HL-60/S4 treated with phorbol 12-myristate 13-acetate at 8.2 ng/mL for 4 days and 3 days (cell line): ENCODE results near the gene SCN1B.

Experiments
- in situ Hi-C: fragments of 300-500 bp; cut with MboI; formaldehyde crosslinking; loops from 2 replicates; pipeline ENCODE4 v1.15.0; 2022; ENCODE audit warnings: low sequenced_read_pairs

SCN1B gene

DNA sequence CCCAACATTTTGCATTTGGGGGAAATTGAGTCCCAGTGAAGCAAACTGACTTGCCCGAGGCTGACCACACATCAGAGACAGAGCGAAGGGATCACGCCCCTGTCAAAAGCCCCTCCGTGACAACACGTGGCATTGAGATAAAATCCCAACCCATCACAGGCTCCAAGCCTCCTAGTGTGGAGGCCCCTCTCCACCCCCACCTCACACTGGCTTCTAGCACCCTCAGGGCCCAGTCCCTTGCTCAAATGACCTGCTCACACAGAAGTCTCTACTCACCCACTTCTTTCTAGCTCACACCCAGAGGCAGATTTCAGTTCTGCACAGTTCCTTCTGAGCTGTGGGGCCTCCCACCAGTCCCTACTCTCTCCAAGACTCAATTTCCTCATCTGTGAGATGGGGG is 21.5 kb downstream of the SCN1B start:
- in situ Hi-C loops = no loop called here

DNA sequence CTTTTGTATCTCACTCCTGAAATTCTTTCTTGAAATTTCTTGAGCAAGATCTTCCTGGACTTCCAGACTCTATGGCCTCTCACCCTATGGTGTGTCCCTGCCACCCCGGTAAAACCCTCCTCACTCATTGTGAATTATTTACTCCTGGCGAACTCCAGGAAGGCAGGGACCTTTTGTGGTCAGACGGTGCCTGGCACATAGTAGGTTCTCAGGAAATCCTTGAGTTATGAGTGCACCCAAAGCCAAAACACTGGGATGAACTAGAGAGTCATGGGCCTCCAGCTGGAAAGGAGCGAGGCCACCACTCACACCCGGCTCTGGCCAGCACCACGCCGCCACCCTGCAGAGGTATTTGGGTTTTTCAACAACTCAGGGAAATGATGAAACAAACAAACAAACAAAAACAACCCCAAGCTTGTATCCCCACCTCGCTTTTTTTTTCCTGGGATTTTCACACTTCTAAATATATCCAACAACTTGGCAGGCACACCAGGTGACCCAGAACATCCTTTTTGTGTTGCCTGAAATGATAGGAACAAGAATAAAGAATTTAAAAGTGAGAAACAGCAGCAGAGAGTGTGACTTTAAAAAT is 22.4 kb downstream of the SCN1B start:
- in situ Hi-C loops = no loop called here

DNA sequence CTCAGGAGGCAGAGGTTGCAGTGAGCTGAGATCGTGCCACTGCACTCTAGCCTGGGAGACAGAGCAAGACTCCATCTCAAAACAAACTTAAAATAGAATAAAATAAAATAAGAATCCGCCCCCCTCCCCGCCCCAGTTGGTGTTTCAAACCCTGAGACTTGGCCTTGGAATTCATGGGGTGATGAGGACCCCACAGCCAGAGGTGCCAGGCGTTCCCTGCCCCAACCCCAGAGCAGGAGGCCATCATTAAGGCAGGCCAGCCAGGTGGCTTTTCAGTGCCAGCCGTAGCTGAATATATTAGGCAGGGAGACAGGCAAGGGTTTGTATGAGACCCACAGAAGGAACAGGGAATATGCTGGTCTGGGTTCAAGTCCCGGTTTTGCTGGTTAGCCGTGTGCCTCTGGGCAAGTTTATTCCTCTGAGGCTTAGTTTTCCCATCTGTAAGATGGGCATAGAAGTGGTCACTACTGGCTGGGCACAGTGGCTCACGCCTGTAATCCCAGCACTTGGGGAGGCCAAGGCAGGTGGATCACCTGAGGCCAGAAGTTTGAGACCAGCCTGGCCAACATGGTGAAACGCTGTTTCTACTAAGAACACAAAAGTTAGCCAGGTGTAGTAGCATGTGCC is 23.5 kb downstream of the SCN1B start:
- in situ Hi-C loops = no loop called here

DNA sequence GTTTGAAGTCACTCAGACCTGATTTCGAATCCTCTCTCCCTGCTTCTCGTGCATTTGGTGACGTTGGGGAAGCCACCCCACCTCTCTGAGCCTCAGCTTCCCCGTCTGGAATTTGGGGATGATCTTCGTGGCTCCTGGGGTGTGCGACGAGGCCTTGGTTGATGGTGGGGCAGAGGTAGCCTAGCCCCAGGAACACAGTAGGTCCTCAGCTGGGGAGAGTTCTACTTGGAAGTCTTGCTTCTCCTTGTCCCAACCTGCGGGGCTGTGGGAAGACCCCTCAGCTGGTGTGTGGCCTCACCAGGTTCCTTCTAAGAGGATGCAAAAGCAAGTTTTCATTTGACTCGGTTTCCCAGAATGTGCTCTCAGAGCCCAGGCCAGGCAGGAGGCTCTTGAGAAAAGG is 24.4 kb downstream of the SCN1B start:
- in situ Hi-C loops = no loop called here

DNA sequence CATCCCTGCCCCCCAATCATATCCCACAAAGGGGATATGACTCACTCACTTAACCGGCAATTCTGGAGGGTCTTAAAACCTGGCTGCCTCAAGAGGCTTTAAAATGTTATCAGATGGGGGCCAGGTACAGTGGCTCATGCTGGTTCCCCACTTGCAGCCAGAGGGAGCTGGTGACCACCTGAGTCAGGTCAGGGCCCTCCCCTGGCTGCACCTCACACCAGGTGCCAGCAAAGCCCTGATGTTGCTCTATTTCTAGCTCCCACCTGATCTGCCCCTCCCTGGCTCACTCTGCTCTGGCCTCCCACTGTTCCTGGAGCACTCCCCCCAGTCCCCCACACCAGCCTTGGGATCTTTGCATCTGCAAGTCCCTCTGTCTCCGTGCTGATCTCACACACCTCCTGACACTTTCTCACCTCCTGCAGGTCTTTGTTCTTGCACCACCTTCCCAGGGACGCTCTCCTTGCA is 25.5 kb downstream of the SCN1B start:
- in situ Hi-C loops = no loop called here

DNA sequence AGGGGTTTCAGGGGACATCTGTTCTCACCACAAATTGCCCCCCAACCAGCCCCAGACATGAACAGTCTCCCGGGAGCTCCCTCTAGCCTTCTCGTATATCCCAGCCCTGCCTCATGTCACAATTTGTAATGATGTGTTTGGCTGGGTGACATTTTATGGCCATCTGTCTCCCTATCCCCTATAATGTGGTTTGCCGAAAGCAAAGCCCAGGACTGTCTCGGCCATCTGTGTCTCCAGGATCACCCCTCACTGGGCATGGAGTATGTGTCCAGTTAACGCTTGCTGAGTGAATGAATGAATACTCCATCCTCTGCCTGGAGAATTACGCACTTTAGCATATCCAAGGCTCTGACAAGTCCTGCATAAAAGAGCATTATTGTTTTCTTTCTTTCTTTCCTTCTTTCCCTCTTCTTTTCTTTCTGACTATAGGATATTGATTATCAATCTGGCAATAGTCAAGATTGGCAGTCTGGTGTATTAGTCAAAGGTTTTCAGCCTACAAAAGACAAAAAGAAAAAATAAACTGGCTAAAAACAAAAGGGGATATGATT is 26.3 kb downstream of the SCN1B start:
- in situ Hi-C loops = no loop called here

DNA sequence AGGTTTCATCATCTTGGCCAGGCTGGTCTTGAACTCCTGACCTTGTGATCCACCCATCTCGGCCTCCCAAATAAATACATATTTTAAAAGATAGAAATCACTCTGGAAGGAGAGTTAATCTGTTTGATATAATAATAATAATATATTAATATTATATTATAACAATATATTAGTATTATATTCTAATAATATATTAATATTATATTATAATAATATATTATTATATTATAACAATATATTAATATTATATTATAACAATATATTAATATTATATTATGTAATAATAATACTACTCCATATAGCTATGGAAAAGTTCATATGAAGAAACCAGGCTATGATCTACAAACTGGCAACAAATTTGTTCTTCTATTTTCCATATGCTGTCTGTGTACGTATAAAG is 28.1 kb downstream of the SCN1B start:
- in situ Hi-C loops = no loop called here

DNA sequence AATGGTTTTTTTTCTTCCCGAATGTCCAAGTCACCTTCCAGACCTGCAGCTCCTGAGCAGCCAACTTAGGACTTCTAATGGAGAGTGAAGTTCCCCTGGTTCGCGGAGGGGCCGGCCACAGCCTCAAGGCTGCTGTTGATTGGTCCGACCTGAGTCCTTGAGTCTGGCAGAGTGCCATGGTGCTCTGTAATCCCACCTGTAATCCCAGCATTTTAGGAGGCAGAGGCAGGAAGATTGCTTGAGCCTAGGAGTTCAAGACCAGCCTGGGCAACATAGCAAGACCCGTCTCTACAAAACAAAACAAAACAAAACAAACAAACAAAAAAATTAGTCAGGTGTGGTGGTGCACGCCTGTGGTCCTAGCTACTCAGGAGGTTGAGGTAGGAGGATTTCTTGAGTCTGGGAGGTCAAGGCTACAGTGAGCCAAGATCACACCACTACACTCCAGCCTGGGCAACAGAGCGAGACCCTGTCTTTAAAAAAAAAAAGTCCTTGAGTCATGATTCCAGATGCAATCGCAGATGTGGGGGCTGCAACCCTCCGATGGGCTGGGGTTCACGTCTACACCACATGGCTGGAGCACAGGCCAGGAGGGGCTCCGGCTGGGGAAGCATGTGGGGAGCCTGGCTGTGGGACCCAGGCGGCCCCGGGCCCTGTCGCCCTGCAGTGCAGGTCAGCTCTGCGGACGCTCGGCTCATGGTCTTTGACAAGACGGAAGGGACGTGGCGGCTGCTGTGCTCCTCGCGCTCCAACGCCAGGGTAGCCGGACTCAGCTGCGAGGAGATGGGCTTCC is 28.9 kb downstream of the SCN1B start:
- in situ Hi-C loops = no loop called here

DNA sequence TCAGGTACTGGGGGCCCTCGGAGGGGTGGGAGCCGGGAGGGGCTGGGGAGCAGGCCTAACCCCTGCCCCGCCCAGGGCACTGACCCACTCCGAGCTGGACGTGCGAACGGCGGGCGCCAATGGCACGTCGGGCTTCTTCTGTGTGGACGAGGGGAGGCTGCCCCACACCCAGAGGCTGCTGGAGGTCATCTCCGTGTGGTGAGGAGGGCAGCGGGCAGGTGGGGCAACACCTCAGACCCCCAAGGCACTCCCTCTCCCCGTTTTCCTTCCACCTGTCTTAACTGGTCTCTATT is 29.5 kb downstream of the SCN1B start:
- in situ Hi-C loops = no loop called here

DNA sequence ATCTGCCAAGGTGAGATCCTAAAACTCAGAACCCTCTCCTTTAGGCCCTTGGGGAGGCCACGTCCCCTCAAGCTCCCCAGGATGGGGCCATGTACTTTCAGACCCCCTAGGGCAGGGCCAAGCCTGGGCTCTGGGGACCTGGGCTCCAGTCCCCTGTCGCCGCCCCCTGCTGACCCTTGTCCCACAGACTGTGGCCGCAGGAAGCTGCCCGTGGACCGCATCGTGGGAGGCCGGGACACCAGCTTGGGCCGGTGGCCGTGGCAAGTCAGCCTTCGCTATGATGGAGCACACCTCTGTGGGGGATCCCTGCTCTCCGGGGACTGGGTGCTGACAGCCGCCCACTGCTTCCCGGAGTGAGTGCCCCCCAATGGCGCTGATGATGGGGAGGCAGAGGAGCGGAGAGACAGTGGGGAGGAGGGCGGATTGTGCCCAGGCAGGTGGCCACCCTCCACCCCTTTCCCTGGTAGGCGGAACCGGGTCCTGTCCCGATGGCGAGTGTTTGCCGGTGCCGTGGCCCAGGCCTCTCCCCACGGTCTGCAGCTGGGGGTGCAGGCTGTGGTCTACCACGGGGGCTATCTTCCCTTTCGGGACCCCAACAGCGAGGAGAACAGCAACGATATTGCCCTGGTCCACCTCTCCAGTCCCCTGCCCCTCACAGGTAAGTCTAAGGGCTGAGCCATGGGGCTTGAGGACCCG is 30.0 kb downstream of the SCN1B start:
- in situ Hi-C loops = no loop called here

DNA sequence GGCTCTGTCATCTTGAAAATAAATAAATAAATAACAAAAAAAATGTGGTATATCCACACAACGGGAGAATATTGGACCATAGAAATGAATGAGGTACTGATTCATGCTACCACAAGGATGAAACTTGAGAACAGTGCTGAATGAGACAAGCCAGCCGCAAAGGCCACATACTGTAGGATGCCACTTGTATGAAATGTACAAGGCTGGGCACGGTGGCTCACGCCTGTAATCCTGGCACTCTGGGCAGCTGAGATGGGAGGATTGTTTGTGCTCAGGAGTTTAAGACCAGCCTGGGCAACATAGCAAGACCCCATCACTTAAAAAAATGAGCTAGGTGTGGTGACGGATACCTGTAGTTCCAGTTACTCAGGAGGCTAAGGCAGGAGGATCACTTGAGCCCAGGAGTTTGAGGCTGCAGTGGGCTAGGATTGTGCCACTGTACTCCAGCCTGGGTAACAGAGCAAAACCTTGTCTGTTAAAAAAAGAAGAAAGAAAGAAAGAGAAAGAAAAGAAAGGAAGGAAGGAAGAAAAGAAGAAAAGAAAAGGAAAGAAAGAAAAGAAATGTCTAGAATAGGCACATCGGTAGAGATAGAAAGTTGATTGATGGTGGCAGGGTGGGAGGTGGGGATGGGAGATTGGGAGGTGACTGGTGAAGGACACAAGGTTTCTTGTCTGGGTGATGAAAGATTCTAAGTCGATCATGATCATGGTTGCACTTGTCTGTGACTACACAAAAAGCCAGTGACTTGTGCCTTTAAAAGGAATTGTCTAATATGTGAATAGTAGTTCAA is 31.5 kb downstream of the SCN1B start:
- in situ Hi-C loops = no loop called here

DNA sequence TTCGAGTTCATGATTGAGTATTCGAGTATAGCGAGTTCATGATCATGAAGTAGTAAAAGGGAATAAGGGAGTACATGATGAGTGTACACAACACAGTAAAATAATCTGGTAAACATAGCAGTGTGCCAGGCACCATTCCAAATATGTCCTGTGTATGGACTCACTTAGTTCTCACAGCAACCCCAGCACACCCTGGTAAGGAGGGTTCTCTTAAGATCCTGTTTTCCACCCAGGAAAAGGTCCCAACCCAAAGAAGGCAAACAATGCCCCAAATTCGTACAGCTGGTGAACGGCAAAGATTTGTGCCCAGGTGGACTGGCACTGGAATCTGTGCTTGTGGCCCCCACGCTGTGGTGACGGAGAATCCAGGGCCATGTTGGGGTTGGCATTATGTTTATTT is 32.7 kb downstream of the SCN1B start:
- in situ Hi-C loops = no loop called here

DNA sequence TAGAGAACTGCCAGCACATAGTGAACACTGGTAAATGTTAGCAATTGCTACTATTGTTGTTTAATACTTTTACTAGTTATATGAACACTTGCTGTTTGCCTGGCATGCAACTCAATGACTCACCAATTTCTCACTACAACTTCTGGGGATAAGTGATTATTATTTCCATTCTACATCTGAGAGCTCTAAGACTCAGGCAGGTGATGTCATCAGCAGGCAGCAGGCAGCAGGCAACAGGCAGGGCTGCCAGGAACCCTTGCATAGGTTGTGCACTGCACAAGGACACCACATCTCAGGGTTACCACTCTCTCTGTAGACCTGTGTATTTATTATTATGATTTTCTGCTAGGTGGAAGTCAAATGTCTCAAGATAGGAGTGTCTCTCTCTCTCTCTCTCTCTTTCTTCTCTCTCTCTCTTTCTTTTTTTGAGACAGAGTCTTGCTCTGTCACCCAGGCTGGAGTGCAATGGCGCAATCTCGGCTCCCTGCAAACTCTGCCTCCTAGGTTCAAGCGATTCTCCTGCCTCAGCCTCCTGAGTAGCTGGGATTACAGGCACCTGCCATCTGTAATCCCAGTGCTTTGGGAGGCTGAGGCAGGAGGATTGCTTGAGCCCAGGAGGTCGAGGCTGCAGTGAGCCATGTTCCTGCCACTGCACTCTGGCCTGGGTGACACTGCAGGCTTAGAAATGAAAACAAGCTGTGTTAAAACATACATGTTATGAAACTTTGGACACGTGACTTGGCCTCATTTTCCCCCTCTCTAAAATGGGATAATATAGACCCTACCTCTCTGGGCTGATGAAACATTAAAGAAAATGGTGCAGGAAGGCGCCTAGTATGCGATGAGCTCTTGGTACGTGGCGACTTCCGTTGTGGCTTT is 33.9 kb downstream of the SCN1B start:
- in situ Hi-C loops = no loop called here

DNA sequence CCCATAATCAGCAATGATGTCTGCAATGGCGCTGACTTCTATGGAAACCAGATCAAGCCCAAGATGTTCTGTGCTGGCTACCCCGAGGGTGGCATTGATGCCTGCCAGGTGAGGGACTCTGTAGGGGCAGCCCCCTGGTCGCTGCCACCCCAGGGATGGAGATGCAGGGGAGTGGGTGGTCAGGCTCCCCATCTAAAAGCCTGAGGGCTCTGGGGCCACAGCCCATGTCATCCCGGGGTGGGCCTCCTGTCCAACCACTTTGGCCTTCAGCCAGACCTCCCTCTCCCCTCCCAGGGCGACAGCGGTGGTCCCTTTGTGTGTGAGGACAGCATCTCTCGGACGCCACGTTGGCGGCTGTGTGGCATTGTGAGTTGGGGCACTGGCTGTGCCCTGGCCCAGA is 35.3 kb downstream of the SCN1B start:
- in situ Hi-C loops = no loop called here

DNA sequence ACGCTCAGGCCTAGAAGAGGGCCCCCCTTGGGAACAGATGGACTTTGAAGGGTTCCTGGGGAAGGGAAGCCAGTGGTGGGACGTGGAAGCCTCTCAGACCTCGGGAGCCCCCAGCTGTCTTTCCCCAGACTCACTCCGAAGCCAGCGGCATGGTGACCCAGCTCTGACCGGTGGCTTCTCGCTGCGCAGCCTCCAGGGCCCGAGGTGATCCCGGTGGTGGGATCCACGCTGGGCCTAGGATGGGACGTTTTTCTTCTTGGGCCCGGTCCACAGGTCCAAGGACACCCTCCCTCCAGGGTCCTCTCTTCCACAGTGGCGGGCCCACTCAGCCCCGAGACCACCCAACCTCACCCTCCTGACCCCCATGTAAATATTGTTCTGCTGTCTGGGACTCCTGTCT is 35.9 kb downstream of the SCN1B start:
- in situ Hi-C loops = no loop called here

DNA sequence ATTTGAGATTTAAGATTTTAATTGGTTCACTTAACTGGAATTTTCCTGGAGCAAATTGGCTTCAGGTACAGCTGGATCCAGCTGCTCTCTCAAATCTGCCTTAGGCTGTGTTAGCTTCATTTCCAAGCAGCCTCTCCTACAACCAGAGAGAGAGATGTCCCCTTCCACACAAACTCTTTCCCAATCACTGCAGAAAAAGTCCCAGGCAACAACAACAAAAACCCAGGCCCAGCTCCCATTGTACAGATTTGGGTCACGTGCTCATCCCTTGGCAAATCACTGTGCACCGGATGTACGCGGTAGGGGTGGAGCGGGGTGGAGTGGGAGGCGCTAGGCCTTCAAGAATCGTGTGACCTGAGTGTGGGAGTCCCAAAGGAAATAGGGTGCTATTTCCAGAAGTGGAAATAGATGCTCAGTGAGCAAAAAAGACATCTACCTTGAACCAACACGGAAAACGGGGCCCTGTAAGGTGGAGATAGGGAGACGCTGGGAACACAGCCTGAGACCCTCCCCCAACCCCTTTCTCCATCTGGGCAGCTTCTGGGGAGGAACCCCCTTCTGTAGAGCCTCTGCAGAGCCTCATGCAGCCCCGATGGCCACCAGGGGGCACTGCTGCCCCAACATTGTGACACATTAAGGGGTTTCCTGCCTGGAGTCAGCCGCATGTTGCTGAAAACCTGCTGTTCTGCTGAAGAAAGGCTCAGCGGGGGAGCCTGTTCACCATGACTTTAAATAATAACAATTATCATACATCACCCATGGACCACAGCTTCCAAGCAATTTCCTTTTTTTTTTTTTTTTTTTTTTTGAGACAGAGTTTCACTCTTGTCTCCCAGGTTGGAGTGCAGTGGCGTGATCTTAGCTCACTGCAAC is 36.7 kb downstream of the SCN1B start:
- in situ Hi-C loops = no loop called here

DNA sequence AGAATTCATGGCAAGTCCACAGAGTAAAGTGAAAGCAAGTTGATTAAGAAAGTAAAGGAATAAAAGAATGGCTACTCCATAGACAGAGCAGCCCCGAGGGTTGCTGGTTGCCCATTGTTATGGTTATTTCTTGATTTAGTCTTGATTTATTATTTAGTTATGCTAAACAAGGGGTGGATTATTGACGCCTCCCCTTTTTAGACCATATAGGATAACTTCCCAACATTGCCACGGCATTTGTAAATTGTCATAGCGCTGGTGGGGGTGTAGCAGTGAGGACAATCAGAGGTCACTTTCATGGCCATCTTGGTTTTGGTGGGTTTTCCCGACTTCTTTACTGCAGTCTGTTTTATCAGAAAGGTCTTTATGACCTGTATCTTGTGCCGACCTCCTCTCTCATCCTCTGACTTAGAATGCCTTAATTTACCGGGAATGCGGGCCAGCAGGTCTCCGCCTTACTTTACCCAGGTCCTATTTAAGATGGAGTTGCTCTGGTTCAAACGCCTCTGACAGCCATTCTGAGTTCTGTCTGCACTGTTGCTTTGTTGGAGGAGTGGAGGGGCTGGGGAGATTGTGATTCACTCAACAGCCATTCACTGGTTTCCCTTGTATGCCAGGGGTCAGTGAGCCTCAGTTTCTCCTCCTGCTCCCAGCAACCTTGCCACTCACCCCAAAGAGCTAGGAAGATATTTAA is 38.8 kb downstream of the SCN1B start:
- in situ Hi-C loops = no loop called here

DNA sequence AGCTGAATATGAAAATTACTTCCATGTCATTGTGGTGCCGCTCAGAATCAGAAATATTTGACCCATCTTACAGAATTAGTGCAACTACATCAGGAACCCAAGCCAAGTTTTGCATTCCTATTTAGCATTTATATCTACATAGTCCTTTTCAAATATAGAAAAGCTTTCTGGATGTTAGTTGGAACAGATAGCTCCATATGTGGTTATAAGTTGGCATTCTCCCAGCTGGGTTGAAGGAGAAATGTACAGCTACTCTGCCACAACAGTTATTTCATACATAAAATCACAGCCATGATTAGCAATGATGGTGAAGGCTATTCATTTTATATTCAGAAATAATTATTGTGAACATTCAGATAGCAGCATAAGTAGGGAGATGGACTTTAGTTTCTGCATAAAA is 39.4 kb downstream of the SCN1B start:
- in situ Hi-C loops = no loop called here
